Upper lobe of left lung (tissue), 6 donors: ENCODE measurements around the gene MAK. TPM values are rescaled to one million over a fixed set of nuclear protein-coding genes. Genes with fewer than 3 reads are reported as not detected.

Source experiments
- ATAC-seq, 2 donors: fragments of 200-7000 bp; cut with Tn5 transposase; one replicate each; pipeline ENCODE4 v1.9.1; 2022; ENCODE audit warnings: mild to moderate bottlenecking in 2 of 2, moderate library complexity in 2 of 2; ENCODE audit not compliant: low FRiP score in 2 of 2
- DNase-seq, 2 donors: peaks; one replicate each; pipeline ENCODE4 v3.0.0-alpha.2; 2019 to 2020
- H3K27ac ChIP-seq, 4 donors: fragments of 200-600 bp; sonication (generic); one replicate each; pipeline ENCODE4 v1.5.1; 2016 to 2019
- H3K27me3 ChIP-seq, 4 donors: fragments of 200-600 bp; sonication (generic); one replicate each; pipeline ENCODE4 v1.5.1; 2017 to 2019
- H3K36me3 ChIP-seq, 4 donors: fragments of 200-600 bp; sonication (generic); one replicate each; pipeline ENCODE4 v1.5.1; 2016 to 2019
- H3K4me1 ChIP-seq, 4 donors: fragments of 200-600 bp; sonication (generic); one replicate each; pipeline ENCODE4 v1.5.1; 2018 to 2019
- H3K4me3 ChIP-seq, 4 donors: fragments of 200-600 bp; sonication (generic); one replicate each; pipeline ENCODE4 v1.5.1; 2017 to 2019; ENCODE audit warnings: mild to moderate bottlenecking in 2 of 4, moderate library complexity in 1 of 4
- H3K9me3 ChIP-seq, 4 donors: fragments of 200-600 bp; sonication (generic); one replicate each; pipeline ENCODE4 v1.5.1; 2018 to 2019
- EP300 ChIP-seq, 4 donors: sonication (generic); formaldehyde crosslinking; IDR thresholded peaks; one replicate each; pipeline ENCODE4 v1.5.1; 2017; ENCODE audit warnings: antibody characterized with exemption in 4 of 4, control low read depth in 2 of 4
- POLR2A ChIP-seq, 4 donors: fragments of 450-650 bp; IDR thresholded peaks; one replicate each; pipeline ENCODE4 v1.5.1; 2016 to 2017; ENCODE audit warnings: antibody characterized with exemption in 4 of 4, mild to moderate bottlenecking in 2 of 4
- POLR2AphosphoS5 ChIP-seq, 2 donors: sonication (generic); formaldehyde crosslinking; IDR thresholded peaks; one replicate each; pipeline ENCODE4 v1.5.1; 2017; ENCODE audit warnings: antibody characterized with exemption in 2 of 2
- WGBS, 2 donors: methylation state at CpG; one replicate each; pipeline ENCODE4 v1.1.5; 2017 to 2018; 5-methylcytosine and 5-hydroxymethylcytosine counted together
- total RNA-seq, 6 donors: library from RNA; depleted of rRNA in 4 of 6; stranded (reverse); fragments of >200 nt in 4 of 6; gene quantifications; one replicate each; pipeline versions ENCODE4 v1.1.0 to v1.2.1, GENCODE V29; 2016 to 2021
- TF ChIP-seq, protein P1 (sequence below), 6 experiments: fragments of 450-650 bp in 4 of 6; fragments of 200-600 bp in 2 of 6; sonication (generic) in 2 of 6; IDR thresholded peaks; one replicate each; pipeline ENCODE4 v1.5.1; 2016 to 2019; ENCODE audit warnings: antibody characterized with exemption in 6 of 6
- donor health status: DM: no; HTN: no; CAD: no; lungs with moderate emphysema.
- donor health status: DM: no; HTN: yes; CAD: no; lungs with severe emphysema.

Gene MAK
- total RNA-seq, 6 donors from 2014 or later, result 0.57 to 5.3 (median 1.8) TPM; not detected in 1

DNA sequence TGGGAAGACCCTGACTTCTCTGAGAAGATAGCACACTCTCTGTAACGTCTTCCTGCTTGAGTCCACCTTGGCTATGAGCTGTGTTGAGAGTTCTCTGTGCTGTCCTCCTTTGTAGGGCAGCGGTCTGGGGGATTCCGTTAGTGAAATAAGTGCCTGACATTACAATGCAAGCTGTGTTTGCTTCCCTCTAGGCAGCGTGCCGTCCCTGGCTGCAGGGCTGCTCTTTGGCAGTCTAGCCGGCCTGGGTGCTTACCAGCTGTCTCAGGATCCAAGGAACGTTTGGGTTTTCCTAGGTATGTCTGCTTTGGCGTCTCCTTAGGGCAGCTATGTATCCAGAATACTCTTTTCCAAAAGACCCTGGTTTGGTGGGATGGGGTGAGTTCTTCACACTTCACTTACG, 112.6 kb downstream of the MAK start:
- Histone ChIP-seq H3K4me3 (no peak overlapping the region), H3K4me1 (peaks cover 15 to 44% (median 25%) of the 10 kb centered on the region in 4 donors), H3K27me3 (no peaks in the 10 kb centered on the region), H3K36me3 (peaks cover 2 to 43% (median 33%) of the 10 kb centered on the region in 4 donors), H3K9me3 (no peaks in the 10 kb centered on the region), H3K27ac (no peak overlapping the region)
- WGBS, 2 donors, result 90 to 92% methylated on average over 6 to 9 of the region's 9 CpGs
- TF ChIP-seq POLR2A (IDR thresholded peaks at IDR 0.05) (no peak), EP300 (IDR thresholded peaks at IDR 0.05) (no peak), POLR2AphosphoS5 (IDR thresholded peaks at IDR 0.05) (no peak)
- TF ChIP-seq, protein P1, sequence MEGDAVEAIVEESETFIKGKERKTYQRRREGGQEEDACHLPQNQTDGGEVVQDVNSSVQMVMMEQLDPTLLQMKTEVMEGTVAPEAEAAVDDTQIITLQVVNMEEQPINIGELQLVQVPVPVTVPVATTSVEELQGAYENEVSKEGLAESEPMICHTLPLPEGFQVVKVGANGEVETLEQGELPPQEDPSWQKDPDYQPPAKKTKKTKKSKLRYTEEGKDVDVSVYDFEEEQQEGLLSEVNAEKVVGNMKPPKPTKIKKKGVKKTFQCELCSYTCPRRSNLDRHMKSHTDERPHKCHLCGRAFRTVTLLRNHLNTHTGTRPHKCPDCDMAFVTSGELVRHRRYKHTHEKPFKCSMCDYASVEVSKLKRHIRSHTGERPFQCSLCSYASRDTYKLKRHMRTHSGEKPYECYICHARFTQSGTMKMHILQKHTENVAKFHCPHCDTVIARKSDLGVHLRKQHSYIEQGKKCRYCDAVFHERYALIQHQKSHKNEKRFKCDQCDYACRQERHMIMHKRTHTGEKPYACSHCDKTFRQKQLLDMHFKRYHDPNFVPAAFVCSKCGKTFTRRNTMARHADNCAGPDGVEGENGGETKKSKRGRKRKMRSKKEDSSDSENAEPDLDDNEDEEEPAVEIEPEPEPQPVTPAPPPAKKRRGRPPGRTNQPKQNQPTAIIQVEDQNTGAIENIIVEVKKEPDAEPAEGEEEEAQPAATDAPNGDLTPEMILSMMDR (IDR thresholded peaks at IDR 0.05), result no peak
- DNase-seq (no peak), ATAC-seq (no peak)

DNA sequence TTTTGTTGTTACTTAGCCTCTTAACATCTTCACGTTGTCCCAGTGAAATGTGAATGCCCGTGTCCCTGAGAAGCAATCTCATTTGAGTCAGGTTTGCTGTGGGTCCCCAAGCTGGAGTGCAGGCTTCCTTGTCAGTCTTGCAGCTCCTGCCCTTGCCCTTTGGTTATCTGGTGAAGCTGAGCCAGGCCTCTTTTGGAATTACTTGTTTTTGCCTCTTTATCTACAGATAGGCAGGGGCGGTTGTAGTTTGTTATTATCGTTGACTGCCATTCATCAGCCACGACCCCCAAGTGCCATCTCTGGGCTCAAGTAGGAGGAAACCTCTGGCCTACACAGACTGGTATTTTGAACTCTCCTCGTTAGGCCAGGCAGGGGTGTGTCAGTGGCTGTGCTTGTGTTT, 113.3 kb downstream of the MAK start:
- ATAC-seq (no peak), DNase-seq (no peak)
- WGBS, 2 donors, result 77 to 92% methylated on average over 3 to 6 of the region's 6 CpGs
- Histone ChIP-seq H3K36me3 (peaks cover 2 to 36% (median 27%) of the 10 kb centered on the region in 4 donors), H3K27me3 (no peaks in the 10 kb centered on the region), H3K27ac (no peak overlapping the region), H3K9me3 (no peaks in the 10 kb centered on the region), H3K4me1 (peaks cover 15 to 48% (median 25%) of the 10 kb centered on the region in 4 donors), H3K4me3 (no peak overlapping the region)
- no peak for TF ChIP-seq EP300 (IDR thresholded peaks at IDR 0.05)
- TF ChIP-seq POLR2A (IDR thresholded peaks at IDR 0.05), result no peak
- TF ChIP-seq, protein P1 (IDR thresholded peaks at IDR 0.05), result no peak
- TF ChIP-seq POLR2AphosphoS5 (IDR thresholded peaks at IDR 0.05), result no peak

DNA sequence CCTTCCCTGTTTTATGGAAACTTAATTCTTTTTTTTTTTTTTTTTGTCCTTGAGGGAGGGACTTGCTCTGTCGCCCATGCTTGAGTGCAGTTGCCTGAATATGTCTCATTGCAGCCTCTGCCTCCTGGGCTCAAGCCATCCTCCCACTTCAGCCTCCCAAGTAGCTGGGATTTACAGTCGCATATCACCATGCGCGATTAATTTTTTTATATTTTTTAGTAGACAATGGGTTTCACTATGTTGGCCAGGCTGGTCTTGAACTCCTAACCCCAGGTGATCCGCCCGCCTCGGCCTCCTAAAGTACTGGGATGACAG, 114.8 kb downstream of the MAK start:
- peak overlapping the region; percentile 46 to 82 (median 64) for H3K4me3 ChIP-seq
- no peaks in the 10 kb centered on the region for H3K9me3 ChIP-seq
- WGBS, 2 donors, result 33 to 39% methylated on average over 7 of the region's 7 CpGs
- DNase-seq (no peak), ATAC-seq (peak in 1 of 2 donors; percentile 8)
- H3K4me1 ChIP-seq, result peaks cover 15 to 54% (median 25%) of the 10 kb centered on the region in 4 donors
- TF ChIP-seq POLR2A (IDR thresholded peaks at IDR 0.05), result no peak
- TF ChIP-seq EP300 (IDR thresholded peaks at IDR 0.05), result no peak
- TF ChIP-seq POLR2AphosphoS5 (IDR thresholded peaks at IDR 0.05), result no peak
- TF ChIP-seq, protein P1 (IDR thresholded peaks at IDR 0.05), result no peak
- peak overlapping the region; percentile 81 to 88 (median 86) for H3K27ac ChIP-seq
- H3K27me3 ChIP-seq, result no peaks in the 10 kb centered on the region
- H3K36me3 ChIP-seq, result peaks cover 2 to 21% (median 16%) of the 10 kb centered on the region in 4 donors

DNA sequence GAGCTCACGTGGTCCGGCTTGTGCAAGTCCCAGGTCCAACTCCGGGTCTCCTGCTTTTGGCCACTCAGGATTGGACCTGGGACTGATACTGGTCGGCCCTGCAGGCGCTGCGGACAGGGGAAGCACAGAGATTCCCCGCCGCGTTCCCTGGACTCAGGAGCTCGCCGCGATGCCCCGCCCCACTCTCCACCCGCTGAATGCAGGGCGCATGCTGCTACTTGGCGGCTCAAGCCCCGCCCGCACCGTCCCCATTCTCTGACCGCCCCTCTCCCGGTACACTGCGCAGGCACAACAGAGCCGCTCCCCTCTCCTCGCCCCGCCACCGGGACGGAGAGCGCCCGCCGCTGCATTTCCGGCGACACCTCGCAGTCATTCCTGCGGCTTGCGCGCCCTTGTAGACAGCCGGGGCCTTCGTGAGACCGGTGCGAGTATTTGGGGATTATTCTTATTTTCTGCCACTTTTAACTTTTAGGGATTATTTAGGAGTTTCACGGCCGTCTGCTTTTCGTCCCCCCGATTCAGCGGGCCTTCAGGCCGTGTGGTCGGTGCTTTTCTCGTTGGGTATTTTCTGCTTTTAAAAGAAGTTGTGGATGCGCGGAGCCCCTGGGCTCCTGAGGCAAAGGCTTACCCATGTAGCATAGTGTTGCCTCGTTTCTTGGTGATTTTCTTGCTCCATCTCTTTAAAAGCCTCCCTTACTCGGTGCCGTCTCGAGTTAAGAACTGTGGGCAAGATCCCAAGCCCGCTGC, 115.3 kb downstream of the MAK start, which contains the start of gene TMEM14C:
TMEM14C (plus strand) TSS at position 251 of the 747 bp plus-strand sequence. CDS start 1,544 bp downstream, outside the sequence.
- DNase-seq (peak; percentile 98 to 100), ATAC-seq (peak; percentile 99)
- WGBS, 2 donors, result 1% methylated on average over 30 to 55 of the region's 55 CpGs
- TF ChIP-seq POLR2AphosphoS5 (IDR thresholded peaks at IDR 0.05) (peak; percentile 78 to 95), EP300 (IDR thresholded peaks at IDR 0.05) (peak in 1 of 4 donors; percentile 43), POLR2A (IDR thresholded peaks at IDR 0.05) (peak in 2 of 4 donors; percentile 72 to 90)
- TF ChIP-seq, protein P1 (IDR thresholded peaks at IDR 0.05), result peak in 1 of 6 experiments; percentile 15
- Histone ChIP-seq H3K27me3 (no peaks in the 10 kb centered on the region), H3K36me3 (peaks cover 2 to 16% (median 11%) of the 10 kb centered on the region in 4 donors), H3K4me1 (peaks cover 15 to 54% (median 25%) of the 10 kb centered on the region in 4 donors), H3K4me3 (peak within 1 kb of the TSS; percentile 46 to 82 (median 64)), H3K27ac (peak within 1 kb of the TSS; percentile 81 to 88 (median 86)), H3K9me3 (no peaks in the 10 kb centered on the region)
